GM18502 (cell line): ENCODE results near the gene EPAS1.
"Not testable (repeated sequence)": the region's sequence is repeated elsewhere in the genome, so short reads cannot be mapped to it uniquely, and the experiment has no call there.

Experiments
- ATAC-seq: cut with Tn5 transposase; IDR thresholded peaks from one replicate; pipeline ENCODE4 v1.9.1; 2021; ENCODE audit warnings: mild to moderate bottlenecking; ENCODE audit not compliant: unreplicated experiment, poor library complexity

EPAS1 gene

DNA sequence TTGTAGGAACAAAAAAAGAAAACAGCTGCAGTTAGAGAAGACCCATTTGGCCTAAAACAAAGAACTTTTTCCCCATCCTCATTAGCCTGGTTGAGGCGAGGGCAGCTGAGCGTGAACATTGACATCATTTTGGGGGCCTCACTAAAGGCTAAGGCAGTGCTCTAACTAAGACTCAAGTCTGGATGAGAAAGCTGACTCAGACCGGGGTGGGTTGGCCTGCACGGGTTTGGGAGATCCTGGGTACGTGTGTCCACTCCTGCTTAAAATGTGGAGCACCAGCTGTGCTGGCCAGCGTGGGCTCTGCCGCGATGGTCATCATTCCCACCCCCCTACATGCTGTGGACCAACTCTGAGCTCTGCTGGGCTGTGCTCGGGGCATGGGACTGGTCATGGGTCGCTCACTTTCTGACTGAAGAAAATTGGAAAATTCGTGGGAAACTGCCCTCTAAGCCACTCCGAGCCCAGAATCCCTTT is 96.2 kb downstream of the EPAS1 start:
- no peak for ATAC-seq

DNA sequence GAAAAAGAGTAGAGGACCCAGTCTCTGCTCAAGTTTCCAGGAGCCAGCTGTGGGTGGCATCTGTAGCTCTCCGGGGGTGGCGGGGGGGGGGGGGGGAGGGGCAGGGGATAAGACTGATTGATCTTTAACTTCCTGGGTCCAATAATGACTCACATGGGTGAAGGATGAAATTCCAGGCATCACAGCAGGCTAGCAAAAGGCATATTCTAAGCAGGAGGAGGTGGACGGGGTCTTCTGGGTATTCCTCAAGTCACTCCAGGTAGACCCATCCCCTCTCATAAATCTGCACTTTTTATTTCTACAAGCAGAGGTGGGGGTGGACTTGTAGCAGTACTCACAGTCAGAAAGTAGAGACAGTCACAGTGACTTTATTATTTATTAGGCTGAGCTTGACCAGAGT is 96.7 kb downstream of the EPAS1 start:
- no peak for ATAC-seq

DNA sequence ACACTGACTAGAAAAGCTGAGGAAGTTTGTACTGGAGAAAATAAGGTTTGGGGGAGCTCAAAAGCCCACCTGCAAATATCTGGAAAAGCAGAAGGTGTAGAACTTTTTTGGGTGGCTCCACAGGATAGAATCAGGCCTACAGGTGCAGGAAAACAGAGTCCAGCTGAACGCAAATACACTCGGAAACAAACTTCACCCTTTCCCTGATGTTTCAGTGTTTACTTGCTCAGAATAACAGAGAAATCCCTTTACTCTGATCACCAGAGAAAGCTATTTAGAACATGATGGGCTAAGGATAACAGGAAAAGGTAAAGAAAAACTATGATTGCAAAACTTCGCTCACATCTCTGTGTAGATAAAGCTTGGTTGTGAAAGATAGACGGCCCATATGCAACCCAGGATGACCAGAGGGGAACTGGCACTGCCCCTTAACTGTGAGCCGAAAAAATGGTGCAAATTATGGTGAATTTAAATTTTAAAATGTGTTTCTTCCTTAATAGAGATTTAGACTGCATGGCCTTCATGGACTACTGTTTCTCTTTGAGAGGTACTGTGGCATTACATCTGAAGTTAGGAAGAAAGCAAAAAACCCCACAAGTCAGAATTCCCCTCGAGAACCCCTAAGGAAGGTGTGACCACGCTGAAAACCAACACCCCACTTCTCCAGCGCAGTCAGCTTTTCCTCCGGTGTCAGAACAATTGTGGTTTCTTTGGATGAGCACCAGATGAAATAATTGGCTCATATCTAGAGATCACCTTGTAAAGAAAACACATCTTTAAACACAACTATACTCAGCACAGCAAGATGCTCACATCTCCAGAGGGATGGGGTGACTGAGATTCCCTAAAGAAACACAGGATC is 97.7 kb downstream of the EPAS1 start:
- ATAC-seq, result no peak

DNA sequence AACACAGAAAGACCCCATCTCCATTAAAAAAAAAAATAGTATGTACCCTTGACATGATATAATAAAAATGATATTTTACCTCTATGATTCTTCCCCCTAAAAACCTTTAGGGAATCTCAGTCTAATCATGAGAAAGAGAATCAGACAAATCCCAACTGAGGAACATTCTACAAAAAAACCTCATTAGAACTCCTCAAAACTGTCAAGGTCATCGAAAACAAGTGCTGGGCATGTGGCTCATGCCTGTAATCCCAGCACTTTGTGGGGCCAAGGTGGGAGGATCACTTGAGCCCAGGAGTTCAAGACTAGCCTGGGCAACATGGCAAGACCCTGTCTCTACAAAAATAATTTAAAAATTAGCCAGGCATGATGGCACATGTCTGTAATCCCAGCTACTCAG is 98.5 kb downstream of the EPAS1 start:
- ATAC-seq, result not testable (repeated sequence)

DNA sequence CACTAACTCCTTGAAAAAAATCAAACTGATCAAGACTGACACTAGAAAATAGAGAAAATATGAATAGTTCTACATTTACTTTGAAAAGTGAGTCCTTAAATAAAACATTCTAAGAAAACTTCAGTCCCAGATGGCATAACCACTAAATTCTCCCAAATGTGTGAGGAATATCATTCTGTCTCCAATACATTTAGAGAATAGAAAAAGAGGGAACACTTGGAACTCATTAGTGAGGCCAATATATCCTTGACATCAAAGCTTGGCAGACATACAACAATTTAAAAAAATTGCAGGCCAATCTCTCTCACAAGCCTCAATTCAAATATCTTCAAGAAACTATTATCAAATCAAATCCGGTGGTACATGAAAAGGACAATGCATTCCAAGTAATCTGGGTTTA is 102.8 kb downstream of the EPAS1 start:
- ATAC-seq, result no peak

DNA sequence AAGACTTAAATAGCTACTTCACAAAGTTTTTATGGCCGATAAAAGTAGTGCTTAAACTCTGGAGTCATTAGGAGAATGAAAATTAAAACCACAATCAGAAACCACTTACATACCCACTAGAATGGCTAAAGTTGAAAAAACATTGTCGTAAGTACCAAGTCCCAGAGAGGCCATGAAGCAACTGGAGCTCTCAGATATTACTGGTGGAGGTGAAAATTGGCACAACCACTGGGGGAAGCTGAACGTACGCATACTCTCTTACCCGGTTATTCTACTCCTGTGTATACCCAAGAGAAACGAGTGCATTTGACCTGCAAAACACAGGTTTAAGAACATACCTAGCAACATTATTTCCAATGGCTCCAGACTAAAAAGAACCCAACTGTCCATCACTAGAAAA is 105.7 kb downstream of the EPAS1 start:
- no peak for ATAC-seq

DNA sequence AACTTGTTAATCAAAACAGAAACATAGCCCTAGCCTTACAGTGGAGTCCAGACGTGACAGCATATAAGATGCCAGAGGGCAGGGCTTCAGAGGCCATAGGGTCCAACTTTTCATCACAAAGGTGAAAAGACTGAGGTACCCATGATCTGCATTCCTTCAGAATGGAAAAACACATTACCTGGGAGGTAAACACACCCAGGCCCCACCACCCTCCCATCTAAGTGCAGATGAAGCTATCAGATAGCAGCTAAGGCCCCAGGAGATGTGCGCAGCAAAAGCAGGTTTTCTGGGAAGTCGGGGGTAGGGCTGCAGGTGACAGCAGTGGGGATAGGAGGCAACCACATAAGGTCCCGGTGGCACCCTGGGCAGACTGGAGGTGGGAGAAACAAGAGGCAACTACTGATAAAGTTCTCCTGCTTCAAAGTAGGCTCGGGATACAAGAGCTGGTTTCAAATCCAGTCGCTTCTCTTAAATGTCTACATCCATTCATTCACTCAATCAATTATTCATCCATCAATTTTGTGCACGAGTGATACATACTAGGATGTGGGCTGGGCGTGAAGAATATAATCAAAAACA is 107.1 kb downstream of the EPAS1 start:
- no peak for ATAC-seq

DNA sequence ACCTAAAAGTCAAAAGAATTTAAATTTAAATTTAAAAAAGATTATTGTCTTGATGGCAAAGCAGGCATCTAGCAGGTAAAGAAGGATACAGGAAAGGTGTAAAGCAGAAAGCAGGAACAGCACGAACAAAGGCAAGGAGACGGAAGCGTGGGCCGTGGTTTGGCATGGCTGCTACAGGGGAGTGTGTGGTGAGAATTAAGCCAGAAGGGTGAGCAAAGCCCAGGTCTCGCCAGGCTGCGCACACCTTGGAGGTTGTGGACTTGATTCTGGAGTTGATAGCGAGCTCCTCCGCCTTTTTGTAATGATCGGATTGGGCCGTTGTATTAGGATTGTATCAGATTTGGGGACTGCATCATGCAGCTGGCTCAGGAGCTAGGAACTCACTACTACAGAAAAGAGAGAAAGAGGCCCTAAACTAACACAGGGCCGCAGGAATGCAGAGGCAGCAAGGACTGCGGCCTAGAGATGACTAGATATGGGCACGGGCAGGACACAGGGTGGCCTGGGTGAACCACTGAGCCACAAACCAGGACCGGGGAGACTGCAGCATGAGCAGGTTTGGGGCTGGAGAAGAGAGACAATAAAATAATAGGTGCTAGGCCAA is 110.7 kb downstream of the EPAS1 start:
- ATAC-seq, result no peak

DNA sequence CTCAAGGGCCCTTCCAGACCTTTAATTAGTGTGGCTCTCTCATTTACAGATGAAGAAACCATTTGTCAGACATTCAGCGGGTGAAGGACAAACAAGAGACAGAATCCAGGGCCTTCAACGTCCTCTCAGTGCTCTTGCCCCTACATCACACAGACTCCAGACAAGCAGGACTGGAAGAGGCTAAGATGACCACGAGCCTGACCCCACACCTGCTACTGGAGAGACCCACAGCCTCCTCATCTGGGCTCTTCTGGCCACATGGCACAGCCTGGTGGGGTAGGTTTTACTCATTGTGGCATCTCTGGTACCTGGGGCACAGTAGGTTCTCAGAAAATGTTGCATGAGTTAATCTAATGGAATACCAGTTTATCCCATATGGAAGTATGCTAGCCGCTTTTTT is 112.5 kb downstream of the EPAS1 start:
- no peak for ATAC-seq

DNA sequence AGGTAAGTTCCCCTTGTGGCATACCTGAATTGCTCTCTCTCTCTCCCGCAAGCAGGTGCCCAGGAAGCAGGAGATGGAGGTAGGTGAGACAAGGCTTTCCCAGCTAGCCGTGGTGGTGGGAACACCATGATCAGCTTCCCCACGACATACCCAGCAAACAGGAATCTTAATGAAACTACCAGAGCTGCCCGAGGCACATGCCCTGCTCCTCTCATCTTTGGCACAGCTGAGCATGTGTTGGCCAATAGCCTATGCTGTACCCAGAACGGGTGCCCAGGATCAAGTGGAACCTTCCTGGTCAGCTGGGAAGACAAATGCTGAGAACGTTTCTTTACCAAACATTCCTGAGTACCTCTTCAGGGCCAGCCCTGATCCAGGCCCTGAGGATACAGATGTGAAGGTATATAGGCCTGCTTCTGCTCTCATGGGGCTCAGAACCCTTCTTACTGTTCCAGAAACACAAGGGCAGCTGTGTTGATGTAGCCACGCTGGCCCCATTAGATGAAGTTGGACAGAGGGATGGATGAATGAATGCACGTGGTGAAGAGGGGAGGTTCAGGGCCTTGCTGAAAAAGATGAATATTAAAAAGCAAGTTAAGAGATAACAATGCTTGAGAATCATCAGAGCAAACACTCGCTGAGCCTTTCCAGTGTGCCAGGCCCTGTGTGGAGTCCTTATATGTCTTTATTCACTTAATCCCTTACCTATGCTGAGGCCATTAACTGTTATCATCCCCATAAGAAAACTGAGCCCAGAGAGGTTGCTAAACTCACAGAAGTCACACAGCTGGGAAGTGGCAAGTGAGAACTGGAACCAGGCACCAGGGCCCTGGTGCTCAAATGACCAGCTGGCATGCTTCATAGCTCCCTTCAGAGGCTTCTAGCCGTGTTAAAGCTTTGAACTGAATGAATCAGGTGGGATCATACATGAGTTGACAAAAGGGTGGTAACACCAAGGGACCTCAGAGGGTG is 113.4 kb downstream of the EPAS1 start:
- ATAC-seq, result no peak

DNA sequence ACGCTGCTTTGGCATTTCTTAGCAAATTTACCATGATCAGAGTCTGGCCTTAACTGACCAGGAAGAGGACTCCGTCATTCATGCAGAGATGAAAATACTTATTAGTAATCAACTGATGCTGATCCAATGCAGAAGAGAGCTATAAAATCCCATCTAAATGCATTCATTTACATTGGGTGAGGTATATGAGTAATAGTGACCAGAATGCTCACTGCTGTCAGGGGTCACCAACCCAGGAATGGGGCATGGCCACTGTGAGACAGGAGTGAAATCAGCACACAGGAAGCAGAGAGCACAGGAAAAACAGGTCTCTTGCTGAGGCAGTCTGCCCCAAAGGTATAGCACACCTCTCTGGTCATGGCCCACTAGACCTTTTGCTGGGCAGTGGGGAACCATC is 114.0 kb downstream of the EPAS1 start:
- no peak for ATAC-seq

DNA sequence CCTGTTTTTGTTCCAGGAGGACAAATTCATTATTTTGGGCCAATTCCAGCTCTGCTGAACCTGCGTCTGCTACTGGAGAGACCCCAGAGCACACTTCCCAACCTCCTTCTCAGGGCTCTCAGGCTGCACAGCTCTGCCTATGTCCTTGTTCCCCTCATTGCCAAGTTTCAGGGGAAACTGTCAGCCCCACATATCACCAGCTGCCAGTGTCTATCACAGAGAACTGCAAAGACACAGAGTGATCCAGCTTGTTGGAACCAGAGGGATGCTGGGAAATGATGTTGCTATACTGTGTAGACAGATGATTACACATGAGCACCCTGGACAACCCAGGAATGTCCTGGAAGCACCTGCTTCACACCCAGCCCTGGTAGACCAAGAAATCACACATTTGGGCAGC is 114.8 kb downstream of the EPAS1 start:
- ATAC-seq, result no peak

DNA sequence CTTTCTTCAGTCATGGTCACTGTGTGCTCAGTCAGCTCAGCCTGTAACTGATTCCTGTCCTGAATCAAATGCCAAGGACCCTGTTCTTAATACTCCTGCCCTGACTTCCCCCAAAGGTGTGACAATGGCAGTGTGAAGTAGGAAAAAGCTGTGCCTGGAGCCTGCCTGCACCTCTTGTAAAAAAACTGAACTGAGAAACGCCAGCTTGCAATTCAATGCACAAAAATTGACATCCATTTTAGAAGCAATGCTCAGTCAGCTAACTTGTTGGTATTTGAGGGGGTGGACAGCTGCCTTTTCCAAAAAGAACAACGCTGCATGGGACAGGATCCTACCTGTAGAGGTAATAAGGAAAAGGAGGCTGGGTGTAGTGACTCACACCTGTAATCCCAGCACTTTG is 115.9 kb downstream of the EPAS1 start:
- ATAC-seq, result no peak

DNA sequence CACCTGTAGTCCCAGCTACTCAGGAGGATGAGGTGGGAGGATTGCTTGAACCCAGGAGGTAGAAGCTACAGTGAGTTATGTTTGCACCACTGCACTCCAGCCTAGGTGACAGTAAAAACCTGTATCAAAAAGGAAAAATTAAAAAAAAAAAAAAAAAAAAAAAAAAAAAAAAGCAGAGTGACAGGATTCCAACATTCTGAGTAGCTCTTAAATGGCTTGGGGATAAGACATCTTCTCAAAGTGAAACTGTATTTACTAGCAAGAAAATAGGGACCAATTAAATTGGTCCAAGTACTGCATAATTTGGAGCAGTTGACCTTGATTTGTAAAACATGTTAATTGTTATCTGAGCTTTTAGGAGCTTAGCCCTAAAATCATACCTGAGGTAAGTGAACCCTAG is 116.4 kb downstream of the EPAS1 start:
- ATAC-seq, result no peak

DNA sequence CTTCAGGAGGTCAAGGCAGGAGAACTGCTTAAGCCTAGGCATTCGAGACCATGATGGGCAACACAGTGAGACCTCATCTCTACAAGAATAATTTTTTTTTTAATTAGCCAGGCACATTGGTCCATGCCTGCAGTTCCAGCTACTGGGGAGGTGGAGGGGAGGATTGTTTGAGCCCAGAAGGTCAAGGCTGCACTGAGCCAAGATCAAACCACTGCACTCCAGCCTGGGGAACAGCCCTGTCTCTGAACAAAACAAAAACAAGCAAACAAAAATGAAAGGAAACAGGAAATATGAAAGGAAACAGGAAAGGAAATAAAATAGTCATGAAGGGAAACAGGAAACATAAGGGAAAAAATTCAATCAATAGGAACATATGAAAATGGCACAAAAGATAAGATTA is 117.5 kb downstream of the EPAS1 start:
- ATAC-seq, result no peak

DNA sequence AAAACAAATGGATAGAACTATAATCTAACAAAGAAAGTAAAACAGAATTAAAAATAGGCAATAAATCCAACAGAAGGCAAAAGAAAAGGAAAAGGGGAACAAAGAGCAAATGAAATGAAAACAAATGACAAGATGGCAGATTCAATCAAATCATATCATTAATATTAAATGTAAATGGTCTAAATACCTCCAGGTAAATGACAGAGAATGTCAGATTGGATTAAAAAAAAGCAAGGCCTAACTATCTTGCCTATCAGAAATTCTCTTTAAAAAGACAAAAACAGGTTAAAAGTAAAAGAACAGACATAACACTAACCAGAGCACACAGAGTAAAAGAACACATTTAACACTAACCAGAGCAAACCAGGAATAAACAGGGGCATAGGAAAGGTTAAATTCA is 119.1 kb downstream of the EPAS1 start:
- ATAC-seq, result no peak

DNA sequence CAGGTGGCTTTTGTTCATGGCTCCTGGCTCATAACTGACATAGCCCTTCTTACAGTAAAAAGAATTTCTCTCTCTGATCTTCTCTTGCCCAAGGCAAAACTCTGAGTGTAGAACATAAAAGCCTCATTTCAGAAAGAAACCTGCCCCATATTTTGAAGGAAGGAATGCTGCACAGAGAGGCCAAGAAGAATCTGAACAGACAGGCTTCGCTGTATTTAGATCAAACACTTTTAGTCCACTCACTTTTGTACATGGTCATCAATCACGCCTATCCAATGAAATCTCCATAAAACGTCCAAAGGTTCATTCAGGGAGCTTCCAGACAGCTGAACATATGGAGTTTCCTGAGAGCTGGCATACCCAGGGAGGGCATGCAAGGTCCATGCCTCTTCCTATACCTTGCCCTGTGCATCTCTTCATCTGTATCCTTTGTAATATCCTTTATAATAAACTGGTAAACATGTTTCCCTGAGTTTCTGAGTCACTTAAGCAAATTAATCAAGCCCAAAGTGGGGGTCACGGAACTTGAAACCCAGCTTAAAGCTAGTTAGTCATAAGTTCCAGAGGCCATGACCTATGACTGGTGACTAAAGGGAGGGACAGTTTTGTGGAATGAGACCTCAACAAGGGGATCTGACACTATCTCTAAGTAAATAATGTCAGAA is 119.7 kb downstream of the EPAS1 start:
- no peak for ATAC-seq

DNA sequence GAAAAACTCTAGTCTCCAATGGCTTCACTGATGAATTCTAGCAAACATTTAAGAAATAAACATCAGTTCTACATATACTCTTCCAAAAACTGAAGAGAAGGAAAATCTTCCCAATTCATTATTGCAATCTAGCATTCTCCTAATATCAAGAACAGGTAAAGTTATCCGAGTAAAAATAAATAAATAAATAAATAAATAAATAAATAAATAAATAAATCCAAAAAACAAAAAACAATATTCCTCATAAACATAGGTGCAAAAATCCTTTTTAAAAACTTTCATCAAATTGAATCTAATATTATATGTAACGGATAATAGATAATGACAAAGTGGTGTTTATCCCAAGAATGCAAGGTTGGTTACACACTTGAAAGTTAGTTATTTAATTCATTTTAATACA is 123.7 kb downstream of the EPAS1 start:
- no peak for ATAC-seq

DNA sequence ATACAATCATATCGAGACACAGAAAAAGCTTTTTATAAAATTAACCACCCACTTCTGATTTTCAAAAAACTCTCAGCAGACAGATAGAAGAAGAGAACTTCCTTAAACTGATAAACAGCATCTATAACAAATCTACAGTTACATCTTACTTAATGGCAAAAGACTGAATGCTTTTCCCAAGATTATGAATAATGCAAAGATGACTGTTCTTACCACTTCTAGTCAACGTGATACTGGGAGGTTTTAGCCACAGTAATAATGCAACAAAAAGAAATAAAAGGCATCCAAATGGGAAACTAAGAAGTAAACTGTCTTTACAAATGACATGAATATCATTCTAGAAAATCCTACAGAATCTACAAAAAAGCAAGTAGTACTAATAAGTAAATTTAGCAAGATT is 124.2 kb downstream of the EPAS1 start:
- ATAC-seq, result no peak
